Prostate gland (tissue), 2 donors: ENCODE results near the gene SGO2. TPM values are rescaled to one million over a fixed set of nuclear protein-coding genes. Genes with fewer than 3 reads are reported as not detected.
"Not testable (repeated sequence)": the region's sequence is repeated elsewhere in the genome, so short reads cannot be mapped to it uniquely, and the experiment has no call there.

ENCODE experiments used
- DNase-seq: peaks from one replicate; pipeline ENCODE4 v3.0.0-alpha.2; 2019; ENCODE audit warnings: low spot score
- H3K27ac ChIP-seq, 2 donors: fragments of 200-600 bp; sonication (generic); 2 replicates each; pipeline ENCODE4 v1.5.1; 2017 to 2019
- H3K27me3 ChIP-seq: fragments of 200-600 bp; sonication (generic); replicated peaks from 2 replicates; pipeline ENCODE4 v1.5.1; 2019; ENCODE audit not compliant: insufficient read depth
- H3K36me3 ChIP-seq, 2 donors: fragments of 200-600 bp; sonication (generic); 1 replicate in 1 of 2; 2 replicates in 1 of 2; pipeline versions ENCODE4 v1.5.1 to v1.8.1; 2017 to 2019
- H3K4me1 ChIP-seq: fragments of 200-600 bp; sonication (generic); replicated peaks from 2 replicates; pipeline ENCODE4 v1.5.1; 2019
- H3K4me3 ChIP-seq, 2 donors: fragments of 200-600 bp; sonication (generic); 2 replicates each; pipeline ENCODE4 v1.5.1; 2017 to 2019
- H3K9me3 ChIP-seq: fragments of 200-600 bp; sonication (generic); 2 replicates; pipeline ENCODE4 v1.5.1; 2017
- POLR2A ChIP-seq: fragments of 450-650 bp; IDR thresholded peaks from one replicate; pipeline ENCODE4 v1.6.1; 2016; ENCODE audit warnings: antibody characterized with exemption, mild to moderate bottlenecking
- POLR2AphosphoS5 ChIP-seq: sonication (generic); formaldehyde crosslinking; IDR thresholded peaks from one replicate; pipeline ENCODE4 v1.6.1; 2017; ENCODE audit warnings: antibody characterized with exemption
- WGBS: methylation state at CpG from one replicate; pipeline ENCODE4 v1.1.5; 2018; 5-methylcytosine and 5-hydroxymethylcytosine counted together
- intact Hi-C: fragments of 100-400 bp; cut with DNase I; formaldehyde crosslinking; loops from one replicate; pipeline ENCODE4 v1.14.2; 2022
- total RNA-seq, 2 donors: library from RNA; depleted of rRNA; stranded (reverse); fragments of >200 nt; gene quantifications; one replicate each; pipeline ENCODE4 v1.1.0, GENCODE V29; 2016
- TF ChIP-seq, protein P1 (sequence below), 4 experiments: fragments of 200-600 bp in 2 of 4; fragments of 450-650 bp in 2 of 4; sonication (generic) in 2 of 4; IDR thresholded peaks; 1 replicate in 3 of 4; 2 replicates in 1 of 4; pipeline ENCODE4 v1.5.1; 2016 to 2019; ENCODE audit warnings: antibody characterized with exemption in 4 of 4, mild to moderate bottlenecking in 2 of 4, moderate library complexity in 2 of 4

Gene SGO2
- total RNA-seq, 2 donors from 2014 or later, result 5.1 to 8.0 TPM

DNA sequence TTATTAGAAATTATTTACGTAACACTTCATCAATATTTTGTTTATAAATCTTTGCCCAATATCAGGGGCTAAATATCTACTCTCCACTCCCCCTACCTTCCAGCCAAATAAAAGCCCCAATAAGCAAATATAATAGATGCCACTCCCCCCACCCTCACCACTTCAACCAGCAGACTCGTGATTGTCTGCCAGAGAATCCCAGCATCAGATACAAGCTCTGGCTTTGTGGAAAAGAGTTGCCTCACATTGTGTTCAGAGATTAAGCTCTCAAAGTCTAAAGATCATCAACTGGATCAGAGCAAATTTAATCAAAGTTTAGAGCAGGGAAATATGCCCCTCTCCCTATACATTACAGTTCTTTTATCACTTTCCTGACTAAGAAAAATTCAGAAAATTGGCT lies 99.3 kb downstream of the SGO2 start:
- DNase-seq, result no peak
- no peaks in the 10 kb centered on the region for H3K27me3 ChIP-seq
- no peaks in the 10 kb centered on the region for H3K36me3 ChIP-seq
- H3K27ac ChIP-seq, result no peak overlapping the region
- WGBS, result 70% methylated on average over 2 of the region's 2 CpGs
- H3K4me3 ChIP-seq, result no peak overlapping the region
- intact Hi-C loops, result no loop called here
- H3K9me3 ChIP-seq, result no peaks in the 10 kb centered on the region
- TF ChIP-seq, protein P1, sequence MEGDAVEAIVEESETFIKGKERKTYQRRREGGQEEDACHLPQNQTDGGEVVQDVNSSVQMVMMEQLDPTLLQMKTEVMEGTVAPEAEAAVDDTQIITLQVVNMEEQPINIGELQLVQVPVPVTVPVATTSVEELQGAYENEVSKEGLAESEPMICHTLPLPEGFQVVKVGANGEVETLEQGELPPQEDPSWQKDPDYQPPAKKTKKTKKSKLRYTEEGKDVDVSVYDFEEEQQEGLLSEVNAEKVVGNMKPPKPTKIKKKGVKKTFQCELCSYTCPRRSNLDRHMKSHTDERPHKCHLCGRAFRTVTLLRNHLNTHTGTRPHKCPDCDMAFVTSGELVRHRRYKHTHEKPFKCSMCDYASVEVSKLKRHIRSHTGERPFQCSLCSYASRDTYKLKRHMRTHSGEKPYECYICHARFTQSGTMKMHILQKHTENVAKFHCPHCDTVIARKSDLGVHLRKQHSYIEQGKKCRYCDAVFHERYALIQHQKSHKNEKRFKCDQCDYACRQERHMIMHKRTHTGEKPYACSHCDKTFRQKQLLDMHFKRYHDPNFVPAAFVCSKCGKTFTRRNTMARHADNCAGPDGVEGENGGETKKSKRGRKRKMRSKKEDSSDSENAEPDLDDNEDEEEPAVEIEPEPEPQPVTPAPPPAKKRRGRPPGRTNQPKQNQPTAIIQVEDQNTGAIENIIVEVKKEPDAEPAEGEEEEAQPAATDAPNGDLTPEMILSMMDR (IDR thresholded peaks at IDR 0.05), result no peak
- no peak for TF ChIP-seq POLR2AphosphoS5
- TF ChIP-seq POLR2A, result no peak
- no peaks in the 10 kb centered on the region for H3K4me1 ChIP-seq

- H3K27me3 ChIP-seq, result no peaks in the 10 kb centered on the region
- no peaks in the 10 kb centered on the region for H3K9me3 ChIP-seq
- TF ChIP-seq POLR2A, result no peak
- no peak overlapping the region for H3K27ac ChIP-seq
- no peaks in the 10 kb centered on the region for H3K36me3 ChIP-seq
- no peak for DNase-seq
- H3K4me1 ChIP-seq, result no peaks in the 10 kb centered on the region
- intact Hi-C loops, result no loop called here
- H3K4me3 ChIP-seq, result no peak overlapping the region
- 85% methylated on average over 2 of the region's 2 CpGs for WGBS
Measured at GRCh38 chr2:200625958-200626363, 100.0 kb downstream of the SGO2 start.

DNA sequence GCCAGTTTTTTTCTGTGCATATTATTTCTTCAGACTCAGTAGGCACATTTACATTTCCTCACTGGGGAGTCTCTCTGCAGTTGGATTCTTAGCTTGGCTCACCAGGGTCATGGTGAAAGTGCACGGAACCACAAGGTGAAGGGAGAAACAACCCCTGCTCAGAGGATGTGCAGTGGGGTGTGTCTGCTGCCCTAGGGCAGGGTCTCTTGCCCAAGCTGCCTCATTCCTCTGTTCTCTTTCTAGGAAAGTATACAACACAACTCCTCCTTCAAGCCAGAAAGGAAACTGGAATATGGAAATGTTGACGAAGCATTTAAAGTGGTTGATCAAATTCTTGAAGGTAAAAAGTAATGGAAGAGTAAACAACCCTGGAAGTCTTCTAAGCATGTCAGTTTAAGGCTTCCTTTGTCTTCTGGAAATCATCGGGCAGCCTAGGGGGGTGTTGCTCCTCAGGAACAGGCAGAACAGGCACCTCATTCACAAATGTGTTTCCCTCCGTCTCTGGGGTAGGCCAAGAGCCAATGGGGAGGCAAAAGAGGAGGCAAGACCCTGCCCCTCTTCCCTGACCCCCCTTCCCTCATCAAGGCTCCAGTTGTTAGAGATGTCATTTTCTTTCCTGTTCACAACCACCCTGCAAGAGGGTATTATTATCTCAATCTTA lies 101.2 kb downstream of the SGO2 start:
- intact Hi-C loops, result no loop called here

DNA sequence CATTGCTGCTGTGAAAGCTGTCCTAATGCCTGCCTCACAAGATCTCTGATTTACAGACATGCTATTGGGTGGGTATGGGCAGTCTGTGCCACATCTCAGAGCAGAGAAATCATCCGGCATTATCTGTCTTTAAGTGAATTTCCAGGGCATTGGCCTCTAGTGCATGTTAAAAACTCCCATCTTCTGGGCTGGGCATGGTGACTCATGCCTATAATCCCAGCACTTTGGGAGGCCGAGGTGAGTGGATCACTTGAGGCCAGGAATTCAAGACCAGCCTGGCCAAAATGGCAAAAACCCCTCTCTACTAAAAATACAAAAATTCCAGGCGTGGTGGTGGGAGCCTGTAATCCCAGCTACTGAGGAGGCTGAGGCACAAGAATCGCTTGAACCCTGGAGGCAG lies 102.5 kb downstream of the SGO2 start:
- H3K9me3 ChIP-seq, H3K27ac ChIP-seq, DNase-seq, H3K4me3 ChIP-seq, H3K36me3 ChIP-seq, H3K4me1 ChIP-seq, intact Hi-C loops, H3K27me3 ChIP-seq: not testable (repeated sequence)
- WGBS, result 90% methylated on average over 4 of the region's 4 CpGs

More for the DNA sequence above, 101.2 kb downstream of the SGO2 start:
- TF ChIP-seq, protein P1 (IDR thresholded peaks at IDR 0.05), result no peak
- TF ChIP-seq POLR2A (no peak), POLR2AphosphoS5 (no peak)
- Histone ChIP-seq H3K27ac (no peak overlapping the region), H3K9me3 (no peaks in the 10 kb centered on the region), H3K4me3 (no peak overlapping the region), H3K27me3 (no peaks in the 10 kb centered on the region), H3K36me3 (no peaks in the 10 kb centered on the region), H3K4me1 (no peaks in the 10 kb centered on the region)
- DNase-seq, result no peak
- WGBS, result 45% methylated on average over 4 of the region's 4 CpGs

DNA sequence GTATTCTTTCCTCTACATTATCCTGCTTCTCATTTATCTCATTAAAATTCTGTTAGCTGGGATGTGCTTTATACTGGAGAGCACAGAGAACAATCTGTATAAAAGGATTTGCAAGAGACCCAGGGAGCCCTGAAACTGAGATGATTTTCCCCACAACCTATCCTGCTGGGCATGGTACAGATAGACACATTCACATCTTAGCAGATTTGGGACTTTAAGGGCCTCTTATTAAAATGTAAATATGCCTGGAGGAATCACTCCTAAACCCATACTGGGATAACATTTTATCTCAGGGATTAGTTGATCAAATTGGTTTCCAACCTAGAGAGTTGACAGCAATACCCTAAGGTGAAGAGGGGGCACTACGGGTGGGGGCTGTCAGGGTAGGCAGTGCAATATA lies 105.3 kb downstream of the SGO2 start:
- no peaks in the 10 kb centered on the region for H3K27me3 ChIP-seq
- intact Hi-C loops, result no loop called here
- H3K36me3 ChIP-seq, result no peaks in the 10 kb centered on the region
- WGBS, result 78% methylated on average over 1 of the region's 1 CpG
- H3K4me3 ChIP-seq, result no peak overlapping the region
- no peaks in the 10 kb centered on the region for H3K9me3 ChIP-seq
- TF ChIP-seq POLR2A (no peak), POLR2AphosphoS5 (no peak)
- TF ChIP-seq, protein P1 (IDR thresholded peaks at IDR 0.05), result no peak
- no peak overlapping the region for H3K27ac ChIP-seq
- H3K4me1 ChIP-seq, result no peaks in the 10 kb centered on the region
- no peak for DNase-seq

Other genes with a start within 250 kb of the SGO2 start
- 10 to 100 TPM; 77.4 to 88.7 TPM for gene SPATS2L, start 219.5 kb upstream of the SGO2 start, total RNA-seq
- 10 to 100 TPM; 21.1 to 38.2 TPM for gene KCTD18, start 16.1 kb upstream of the SGO2 start, total RNA-seq
- gene AOX1, start 59.8 kb downstream of the SGO2 start, total RNA-seq, result 10 to 100 TPM; 24.8 to 47.9 TPM